Central memory CD8-positive, alpha-beta T cell (primary cell): ENCODE results near the gene ANO8.

Experiments
- ATAC-seq: fragments of 150-1000 bp; cut with Tn5 transposase; replicated peaks from 2 replicates; pipeline ENCODE4 v1.10.0; 2022; ENCODE audit warnings: mild to moderate bottlenecking, moderate FRiP score, moderate number of reproducible peaks; ENCODE audit not compliant: poor library complexity, severe bottlenecking; ENCODE audit errors: extremely low read depth
- DNase-seq, 2 donors: peaks; one replicate each; pipeline ENCODE4 v3.0.0; 2021; ENCODE audit warnings: low spot score in 2 of 2
- H3K27ac Mint-ChIP-seq: one replicate; pipeline ENCODE4 v1.8.0; 2022; ENCODE audit warnings: low read depth, mild to moderate bottlenecking, moderate library complexity, mixed read lengths
- H3K27me3 Mint-ChIP-seq: one replicate; pipeline ENCODE4 v1.8.0; 2022; ENCODE audit warnings: mixed read lengths
- H3K36me3 Mint-ChIP-seq: one replicate; pipeline ENCODE4 v1.8.0; 2022; ENCODE audit warnings: mild to moderate bottlenecking, moderate library complexity, mixed read lengths; ENCODE audit not compliant: insufficient read depth
- H3K4me1 Mint-ChIP-seq: one replicate; pipeline ENCODE4 v1.8.0; 2022; ENCODE audit warnings: mixed read lengths
- H3K4me3 Mint-ChIP-seq: one replicate; pipeline ENCODE4 v1.8.0; 2022; ENCODE audit warnings: mild to moderate bottlenecking, moderate library complexity, mixed read lengths
- H3K9me3 Mint-ChIP-seq: one replicate; pipeline ENCODE4 v1.8.0; 2022; ENCODE audit warnings: mixed read lengths

Gene ANO8

DNA sequence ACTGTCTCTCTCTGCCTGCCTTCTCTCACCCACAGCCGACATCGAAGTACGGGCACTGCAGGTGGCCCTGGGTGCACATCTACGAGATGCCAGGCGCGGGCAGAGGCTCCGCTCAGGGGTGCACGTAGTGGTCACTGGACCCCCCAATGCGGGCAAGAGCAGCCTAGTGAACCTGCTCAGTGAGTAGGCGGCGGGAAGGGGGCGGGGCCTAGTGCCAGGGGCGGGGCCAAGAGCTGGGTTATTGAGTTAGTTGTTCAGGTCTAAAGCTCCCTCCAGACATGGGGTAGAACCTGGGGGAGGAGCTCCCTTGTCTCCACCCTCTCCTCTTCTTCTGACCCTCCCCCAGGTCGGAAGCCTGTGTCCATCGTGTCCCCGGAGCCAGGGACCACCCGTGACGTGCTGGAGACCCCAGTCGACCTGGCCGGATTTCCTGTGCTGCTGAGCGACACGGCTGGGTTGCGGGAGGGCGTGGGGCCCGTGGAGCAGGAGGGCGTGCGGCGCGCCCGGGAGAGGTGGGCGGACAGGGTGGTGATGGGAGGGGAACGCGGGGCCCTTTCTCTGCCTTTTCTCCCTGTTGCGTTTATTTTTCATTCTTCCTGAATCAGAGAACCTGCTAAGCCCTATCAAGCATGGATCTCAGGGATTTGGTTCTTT is 4.6 kb upstream of the ANO8 start:
- Mint-ChIP-seq H3K9me3 (no peaks in the 10 kb centered on the region), H3K4me1 (peaks cover 22% of the 10 kb centered on the region), H3K4me3 (peak overlapping the region; percentile 81), H3K27ac (no peak overlapping the region), H3K27me3 (no peaks in the 10 kb centered on the region), H3K36me3 (peaks cover 9% of the 10 kb centered on the region)
- ATAC-seq (no peak), DNase-seq (no peak)

DNA sequence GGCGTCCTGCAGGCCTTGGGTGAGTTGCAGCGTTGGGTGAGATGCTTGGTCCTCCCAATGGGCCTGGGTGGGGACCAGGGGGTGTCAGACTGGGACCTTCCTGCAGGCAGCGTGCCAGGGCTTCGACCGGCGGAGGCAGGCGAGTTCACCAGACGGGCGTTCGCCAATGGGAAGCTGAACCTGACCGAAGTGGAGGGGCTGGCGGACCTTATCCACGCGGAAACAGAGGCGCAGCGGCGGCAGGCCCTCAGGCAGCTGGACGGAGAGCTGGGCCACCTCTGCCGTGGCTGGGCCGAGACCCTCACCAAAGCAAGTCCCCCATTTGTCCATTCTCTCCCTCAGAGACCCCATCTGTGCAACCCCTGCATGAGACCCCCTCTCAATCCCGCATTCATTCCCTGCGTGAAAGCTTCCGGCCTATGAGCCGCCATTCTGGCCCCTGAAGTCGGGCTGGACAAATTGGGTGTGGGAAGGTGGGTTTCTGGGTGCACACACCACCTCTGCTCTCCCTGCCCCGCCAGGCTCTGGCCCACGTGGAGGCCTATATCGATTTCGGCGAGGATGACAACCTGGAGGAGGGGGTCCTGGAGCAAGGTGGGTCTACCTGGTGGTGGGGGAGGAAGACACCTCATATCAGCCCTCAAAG is 3.9 kb upstream of the ANO8 start:
- ATAC-seq, result no peak
- Mint-ChIP-seq H3K27ac (peak overlapping the region; percentile 72), H3K27me3 (no peaks in the 10 kb centered on the region), H3K9me3 (no peaks in the 10 kb centered on the region), H3K4me1 (peaks cover 28% of the 10 kb centered on the region), H3K36me3 (peaks cover 9% of the 10 kb centered on the region), H3K4me3 (peak overlapping the region; percentile 81)
- no peak for DNase-seq

DNA sequence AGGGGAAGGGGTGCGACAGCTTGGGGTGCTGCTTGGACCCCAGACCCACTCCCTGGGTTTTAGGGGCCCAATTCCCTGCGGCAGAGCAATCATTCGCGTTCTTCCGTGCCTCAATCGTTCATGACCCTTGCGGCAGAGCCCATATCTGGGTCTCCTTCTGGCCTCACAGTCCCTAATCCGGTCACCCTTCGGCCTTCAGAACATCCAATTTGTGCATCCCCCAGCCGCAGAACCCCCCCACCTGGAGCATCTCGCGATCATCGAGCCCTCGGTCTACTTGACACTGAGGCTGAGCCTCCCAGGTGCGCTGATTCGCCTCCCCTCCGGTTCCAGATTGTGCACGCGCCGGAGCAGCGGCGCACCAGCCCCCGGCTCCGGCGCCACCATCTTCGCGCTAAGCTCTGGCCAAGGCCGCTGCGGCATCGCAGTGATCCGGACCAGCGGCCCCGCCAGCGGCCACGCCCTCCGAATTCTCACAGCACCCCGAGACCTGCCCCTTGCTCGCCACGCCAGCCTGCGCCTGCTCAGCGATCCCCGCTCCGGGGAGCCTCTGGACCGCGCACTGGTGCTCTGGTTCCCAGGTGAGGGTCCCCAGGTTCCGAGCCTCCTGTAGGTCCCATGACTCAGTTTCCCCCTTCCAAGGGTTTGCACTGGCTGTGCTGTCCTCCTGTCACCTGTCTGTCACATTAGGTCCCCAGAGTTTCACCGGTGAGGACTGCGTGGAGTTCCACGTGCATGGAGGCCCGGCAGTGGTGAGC is 3.2 kb upstream of the ANO8 start:
- DNase-seq, result no peak
- Mint-ChIP-seq H3K36me3 (peaks cover 9% of the 10 kb centered on the region), H3K27ac (peak overlapping the region; percentile 72), H3K4me1 (peaks cover 33% of the 10 kb centered on the region), H3K27me3 (no peaks in the 10 kb centered on the region), H3K4me3 (peak overlapping the region; percentile 81), H3K9me3 (no peaks in the 10 kb centered on the region)
- ATAC-seq, result peak; percentile 13

DNA sequence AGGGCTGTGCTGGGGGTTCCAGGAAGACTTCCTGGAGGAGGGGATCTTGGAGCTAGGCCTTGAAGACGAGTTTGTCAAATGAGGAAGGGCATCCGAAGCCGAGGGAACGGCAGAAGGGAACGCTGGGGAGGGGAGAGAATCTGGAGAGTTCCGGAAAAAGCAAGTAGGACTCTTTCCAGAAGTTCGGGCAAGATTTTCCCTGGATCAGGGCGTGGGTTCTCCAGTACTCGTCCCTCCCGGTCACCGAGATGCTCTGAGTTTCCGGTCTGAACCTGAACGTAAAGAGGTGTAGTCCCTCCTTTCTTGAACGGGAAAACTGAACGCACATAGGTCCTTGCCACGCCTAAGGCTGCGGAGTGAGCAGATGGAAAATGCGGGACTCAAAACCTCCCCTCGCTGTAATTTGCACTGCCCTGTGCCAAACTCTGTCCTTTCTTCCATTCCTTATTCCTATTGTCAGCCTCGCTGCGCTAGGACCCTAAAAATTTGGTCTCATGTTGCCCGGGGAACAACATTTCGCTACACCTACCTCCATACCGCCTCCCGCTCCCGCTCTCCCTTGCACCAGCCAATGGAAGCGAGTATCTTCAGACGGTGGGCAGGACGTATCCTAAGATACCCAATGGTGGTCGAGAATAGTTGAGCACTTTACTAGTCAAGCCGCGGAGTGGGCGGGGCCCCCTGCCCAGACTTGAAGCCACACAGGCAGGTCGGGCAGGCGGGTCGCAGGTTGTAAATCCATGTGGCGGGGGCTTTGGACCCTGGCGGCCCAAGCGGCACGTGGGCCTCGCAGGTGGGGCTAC is 2.4 kb upstream of the ANO8 start, which contains the start of gene GTPBP3:
TSS of gene GTPBP3 (plus strand) at position 682 of the 803 bp plus-strand sequence. CDS start at position 741, 59 bp downstream.
- H3K9me3 Mint-ChIP-seq, result no peaks in the 10 kb centered on the region
- peak within 1 kb of the TSS; percentile 81 for H3K4me3 Mint-ChIP-seq
- DNase-seq, result peak; percentile 86 to 94
- H3K4me1 Mint-ChIP-seq, result peaks cover 35% of the 10 kb centered on the region
- H3K27ac Mint-ChIP-seq, result peak within 1 kb of the TSS; percentile 72
- H3K36me3 Mint-ChIP-seq, result peaks cover 9% of the 10 kb centered on the region
- ATAC-seq, result peak; percentile 95
- no peaks in the 10 kb centered on the region for H3K27me3 Mint-ChIP-seq

DNA sequence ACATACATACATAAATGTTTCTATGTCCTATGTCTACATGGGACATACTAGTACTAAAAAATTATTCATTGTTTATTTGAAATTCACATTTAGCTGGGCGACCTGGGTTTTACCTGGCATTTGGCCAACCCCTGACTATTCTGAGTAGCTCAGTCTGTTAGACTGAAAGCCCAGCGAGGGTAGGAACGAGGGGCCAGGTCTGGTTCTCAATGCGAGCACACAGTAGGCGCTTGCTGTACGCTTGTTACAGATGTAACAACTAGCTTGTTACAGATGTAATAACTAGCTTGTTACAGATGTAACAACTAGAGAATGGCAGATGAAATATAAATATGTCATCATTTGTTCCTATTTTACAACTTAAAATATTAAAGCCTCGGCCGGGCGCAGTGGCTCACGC is 920 bp upstream of the ANO8 start:
- Mint-ChIP-seq H3K4me3 (peak overlapping the region; percentile 81), H3K27me3 (no peaks in the 10 kb centered on the region)

DNA sequence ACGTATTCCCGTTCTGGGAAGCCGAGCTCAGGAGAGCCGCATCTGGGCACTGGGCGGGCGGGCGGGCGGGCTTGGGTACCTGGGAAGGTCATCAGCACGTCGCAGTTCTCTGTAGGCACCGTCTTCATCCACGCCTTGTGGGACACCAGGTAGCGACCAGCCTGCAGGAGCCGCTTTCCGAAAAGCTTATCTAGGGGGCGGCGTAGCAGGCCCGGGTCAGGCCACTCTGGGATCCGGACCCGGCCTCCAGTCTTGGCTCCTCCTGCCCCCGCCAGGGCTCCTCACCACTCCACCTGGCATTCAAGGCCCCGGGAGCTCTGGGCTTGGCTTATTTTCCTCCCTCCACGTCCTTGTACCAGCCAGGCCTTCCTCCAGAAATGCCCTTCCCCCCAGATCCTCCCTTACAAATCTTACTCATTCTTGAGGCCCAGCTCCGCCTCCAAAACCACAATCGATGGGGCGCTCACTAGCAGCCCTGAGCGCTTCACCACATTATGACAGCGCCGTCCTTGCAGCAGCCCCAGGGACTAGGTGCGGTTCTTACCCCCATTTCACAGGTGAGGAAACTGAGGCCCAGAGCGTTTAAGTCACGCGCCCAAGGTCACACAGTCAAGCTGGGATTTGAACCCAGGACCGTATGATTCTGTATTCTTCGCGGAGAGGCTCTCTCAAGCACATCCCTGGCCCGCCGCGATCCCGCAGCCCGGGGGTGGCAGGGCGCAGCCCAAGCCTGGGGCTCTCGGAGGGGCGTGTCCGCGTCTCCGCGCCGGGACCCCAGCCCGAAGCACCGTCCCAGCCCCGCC is 843 bp downstream of the ANO8 start:
- ATAC-seq (peak; percentile 22), DNase-seq (peak in 1 of 2 donors; percentile 47)
- no peak overlapping the region for H3K27ac Mint-ChIP-seq
- no peaks in the 10 kb centered on the region for H3K9me3 Mint-ChIP-seq
- H3K4me3 Mint-ChIP-seq, result peak overlapping the region; percentile 82
- H3K27me3 Mint-ChIP-seq, result no peaks in the 10 kb centered on the region
- peaks cover 4% of the 10 kb centered on the region for H3K36me3 Mint-ChIP-seq
- H3K4me1 Mint-ChIP-seq, result peaks cover 40% of the 10 kb centered on the region

More for the DNA sequence above, 920 bp upstream of the ANO8 start:
- Mint-ChIP-seq H3K27ac (no peak overlapping the region), H3K4me1 (peaks cover 35% of the 10 kb centered on the region), H3K36me3 (peaks cover 6% of the 10 kb centered on the region), H3K9me3 (no peaks in the 10 kb centered on the region)
- no peak for ATAC-seq
- no peak for DNase-seq

DNA sequence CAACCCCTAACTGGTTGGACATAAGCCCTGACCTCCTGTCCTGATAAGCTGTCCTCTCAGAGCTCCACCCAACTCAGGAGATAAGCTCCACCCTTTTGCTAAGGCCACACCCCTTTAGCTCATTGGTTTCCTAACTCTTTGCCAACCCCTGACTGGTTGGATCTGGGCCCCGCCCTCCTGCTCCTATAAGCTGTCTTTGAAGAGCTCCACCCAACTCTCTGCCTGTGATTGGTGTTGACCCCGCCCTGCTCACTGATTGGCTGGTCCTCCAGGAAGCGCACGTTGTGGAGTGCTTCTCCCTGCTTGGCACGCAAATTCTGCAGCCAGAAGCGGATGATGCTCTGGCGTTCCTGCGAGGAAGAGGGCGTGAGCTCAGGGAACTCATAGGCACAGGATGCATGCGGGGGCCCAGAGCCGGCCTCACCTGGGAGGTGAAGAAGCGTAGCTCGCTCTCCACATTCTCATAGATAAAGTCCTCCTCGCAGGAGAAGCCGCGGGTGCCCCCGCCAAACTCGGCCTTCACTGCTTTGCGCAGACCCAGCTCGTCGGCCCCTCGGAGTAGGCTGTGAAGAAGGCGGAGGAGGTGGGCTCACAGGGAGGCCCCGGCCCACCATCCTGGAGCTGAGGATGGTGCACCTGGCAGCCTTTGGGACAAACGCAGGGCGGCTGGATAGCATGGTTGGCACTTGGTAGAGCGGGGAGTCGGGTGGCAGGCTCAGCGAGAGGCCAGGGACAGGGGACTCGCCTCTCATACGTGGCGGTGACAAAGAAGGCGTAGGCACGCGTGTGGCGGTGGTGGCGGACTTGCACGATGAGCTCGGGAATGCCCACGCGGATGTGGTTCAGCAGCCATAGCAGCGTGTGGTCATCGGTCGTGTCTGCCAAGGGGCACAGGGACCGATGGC is 1.7 kb downstream of the ANO8 start:
- Mint-ChIP-seq H3K27ac (no peak overlapping the region), H3K9me3 (no peaks in the 10 kb centered on the region), H3K4me1 (peaks cover 40% of the 10 kb centered on the region), H3K36me3 (peaks cover 4% of the 10 kb centered on the region), H3K27me3 (no peaks in the 10 kb centered on the region), H3K4me3 (peak overlapping the region; percentile 38)
- DNase-seq, result no peak
- no peak for ATAC-seq

DNA sequence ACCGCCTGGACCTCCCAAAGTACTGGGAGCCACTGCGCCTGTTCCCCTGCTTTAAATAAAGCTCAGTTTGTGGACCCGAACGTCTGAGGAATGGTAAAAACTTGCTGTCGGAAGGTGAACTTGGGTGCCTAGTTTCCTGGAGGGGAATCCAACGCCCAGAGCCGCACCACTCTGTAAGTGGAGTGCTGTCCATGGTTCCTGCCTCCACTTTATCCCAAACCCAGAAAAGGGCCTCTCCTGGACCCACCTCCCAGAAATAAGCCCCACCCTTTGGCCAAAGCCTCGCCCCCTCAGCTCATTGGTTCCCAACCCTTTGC is 2.3 kb downstream of the ANO8 start:
- peaks cover 36% of the 10 kb centered on the region for H3K4me1 Mint-ChIP-seq
- H3K4me3 Mint-ChIP-seq, result no peak overlapping the region
- no peaks in the 10 kb centered on the region for H3K27me3 Mint-ChIP-seq
- no peak overlapping the region for H3K27ac Mint-ChIP-seq
- DNase-seq (no peak), ATAC-seq (no peak)
- H3K36me3 Mint-ChIP-seq, result peaks cover 3% of the 10 kb centered on the region
- no peaks in the 10 kb centered on the region for H3K9me3 Mint-ChIP-seq

DNA sequence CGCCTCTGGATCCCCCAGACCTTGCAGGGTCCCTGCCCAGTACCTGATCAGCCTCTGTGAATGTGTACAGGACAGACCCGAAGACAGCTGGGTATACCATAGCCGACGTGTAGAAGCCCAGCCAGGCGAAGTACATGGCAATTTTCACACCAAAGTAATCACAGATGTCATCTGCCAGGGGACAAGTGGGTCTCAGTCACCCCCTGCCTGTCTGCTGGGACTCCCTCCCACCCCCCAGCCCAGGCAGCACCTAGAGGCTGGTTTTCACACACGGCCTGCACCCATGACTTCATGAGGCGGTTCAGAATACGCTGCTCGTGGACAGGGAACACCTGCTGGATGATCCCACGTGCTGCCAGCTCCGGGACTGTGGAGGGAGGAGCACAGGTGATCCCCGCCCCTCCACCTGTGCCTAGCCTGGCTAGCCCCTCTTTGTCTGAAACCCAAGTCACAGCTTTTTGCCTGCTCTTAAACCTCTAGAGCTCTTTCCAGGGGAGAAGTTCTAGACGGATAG is 3.6 kb downstream of the ANO8 start:
- Mint-ChIP-seq H3K27ac (peak overlapping the region; percentile 20), H3K27me3 (no peaks in the 10 kb centered on the region), H3K9me3 (no peaks in the 10 kb centered on the region), H3K36me3 (peaks cover 2% of the 10 kb centered on the region), H3K4me1 (peaks cover 26% of the 10 kb centered on the region), H3K4me3 (peak overlapping the region; percentile 62)
- ATAC-seq (no peak), DNase-seq (no peak)

DNA sequence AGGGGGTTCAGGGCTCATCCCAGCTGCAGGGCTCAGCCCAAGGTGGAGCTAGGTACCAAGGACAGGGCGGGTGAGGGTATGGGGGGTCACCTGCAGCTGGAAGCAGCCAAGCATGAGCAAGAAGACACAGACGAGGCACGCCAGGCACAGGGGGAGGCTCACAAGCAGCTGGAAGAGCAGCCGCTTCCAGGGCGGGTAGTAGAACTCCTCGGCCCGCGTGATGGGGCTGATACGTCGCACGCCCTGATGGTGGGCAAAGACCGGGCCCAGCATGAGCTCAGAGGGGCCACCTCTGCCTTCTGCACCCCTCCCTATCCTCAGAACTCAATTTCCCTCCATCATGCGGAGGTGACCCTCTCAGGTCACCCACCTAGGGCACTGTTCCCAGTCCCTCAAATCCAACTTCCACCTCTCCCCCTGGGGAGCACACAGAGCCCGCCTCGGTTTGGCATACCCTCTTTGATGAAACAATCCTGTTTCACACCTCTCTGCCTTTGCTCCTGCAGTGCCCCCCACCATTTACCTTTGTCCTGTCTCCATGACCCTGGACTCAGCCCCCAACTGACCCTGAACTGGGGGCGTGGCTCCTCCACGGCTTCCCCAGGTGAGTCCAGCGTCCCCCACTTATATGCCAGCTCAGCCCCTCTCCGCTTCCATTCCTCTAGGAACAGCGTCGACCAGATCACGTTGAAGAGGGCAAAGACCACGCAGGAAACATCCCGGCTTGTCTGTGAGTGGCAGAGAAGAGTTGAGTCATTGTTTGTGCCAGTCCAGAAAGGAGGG is 4.2 kb downstream of the ANO8 start:
- H3K36me3 Mint-ChIP-seq, result peaks cover 2% of the 10 kb centered on the region
- peak overlapping the region; percentile 68 for H3K4me3 Mint-ChIP-seq
- no peaks in the 10 kb centered on the region for H3K9me3 Mint-ChIP-seq
- DNase-seq (no peak), ATAC-seq (no peak)
- peaks cover 26% of the 10 kb centered on the region for H3K4me1 Mint-ChIP-seq
- H3K27me3 Mint-ChIP-seq, result no peaks in the 10 kb centered on the region
- H3K27ac Mint-ChIP-seq, result peak overlapping the region; percentile 20
